T-helper 22 cell (primary cell): ENCODE data around the gene MTG1.
"Not testable (repeated sequence)": the region's sequence is repeated elsewhere in the genome, so short reads cannot be mapped to it uniquely, and the experiment has no call there.

Experiments
- DNase-seq: peaks from one replicate; pipeline ENCODE4 v3.0.0-alpha.2; 2020; ENCODE audit warnings: low read depth

The MTG1 gene

GRCh38 chr10:133424102-133424501 lies 30.1 kb downstream of the MTG1 start:
- not testable (repeated sequence) for DNase-seq

GRCh38 chr10:133424601-133425000 lies 30.6 kb downstream of the MTG1 start, which contains the start of gene SPRN:
TSS of gene SPRN (minus strand) at chr10:133424625. CDS start at chr10:133423681, 944 bp downstream.
- DNase-seq: not testable (repeated sequence)

- DNase-seq: not testable (repeated sequence)
Observed at GRCh38 chr10:133429571-133429970, 35.6 kb downstream of the MTG1 start.

GRCh38 chr10:133431888-133432613 lies 38.1 kb downstream of the MTG1 start:
- not testable (repeated sequence) for DNase-seq

GRCh38 chr10:133432789-133433188 lies 38.8 kb downstream of the MTG1 start:
- DNase-seq: not testable (repeated sequence)

GRCh38 chr10:133438711-133439273 lies 44.8 kb downstream of the MTG1 start:
- no peak for DNase-seq

GRCh38 chr10:133439517-133440461 lies 45.8 kb downstream of the MTG1 start:
- DNase-seq: no peak

GRCh38 chr10:133440633-133441285 lies 46.8 kb downstream of the MTG1 start:
- no peak for DNase-seq

GRCh38 chr10:133441356-133441755 lies 47.4 kb downstream of the MTG1 start:
- not testable (repeated sequence) for DNase-seq

GRCh38 chr10:133441780-133442179 lies 47.8 kb downstream of the MTG1 start:
- no peak for DNase-seq

- DNase-seq: no peak
Observed at GRCh38 chr10:133442191-133442966, 48.4 kb downstream of the MTG1 start.

- DNase-seq: no peak
Observed at GRCh38 chr10:133442967-133443924, 49.3 kb downstream of the MTG1 start.

- DNase-seq: no peak
Observed at GRCh38 chr10:133444342-133445267, 50.6 kb downstream of the MTG1 start.

- no peak for DNase-seq
Observed at GRCh38 chr10:133445268-133445732, 51.3 kb downstream of the MTG1 start.

GRCh38 chr10:133445751-133446708 lies 52.1 kb downstream of the MTG1 start:
- no peak for DNase-seq

- no peak for DNase-seq
Observed at GRCh38 chr10:133446979-133447378, 53.0 kb downstream of the MTG1 start.

GRCh38 chr10:133448120-133448519 lies 54.2 kb downstream of the MTG1 start:
- DNase-seq: no peak

- DNase-seq: no peak
Observed at GRCh38 chr10:133451346-133451745, 57.4 kb downstream of the MTG1 start.
